IMR-90 (cell line): Measurements from ENCODE around the gene RSRC1. TPM values are rescaled to one million over a fixed set of nuclear protein-coding genes. Genes with fewer than 3 reads are reported as not detected.

ENCODE experiments used
- ATAC-seq: fragments of 200-7000 bp; cut with Tn5 transposase; 2 replicates; pipeline ENCODE4 v1.9.1; 2020; ENCODE audit warnings: low read depth, mild to moderate bottlenecking, moderate library complexity
- BruUV-seq: library from RNA; stranded (reverse); fragments of 400-500 nt; replicated peaks from 2 replicates; lab custom pipeline; 2021; lab: Mats Ljungman, UMichigan
- CTCF ChIA-PET: fragments of 300-600 bp; formaldehyde crosslinking; extraction: SDS; loops from one replicate; lab custom pipeline; 2021; ENCODE audit warnings: antibody characterized with exemption; lab: Yijun Ruan, JAX
- POLR2A ChIA-PET: fragments of 300-600 bp; sonication (Branson Sonifier 250); formaldehyde crosslinking; loops from one replicate; lab custom pipeline; 2022; ENCODE audit warnings: antibody characterized with exemption; ENCODE audit not compliant: unreplicated experiment; lab: Charles Lee
- DNase-seq: peaks from one replicate; pipeline ENCODE4 v3.0.0; 2013
- H2AFZ ChIP-seq: replicated peaks from 2 replicates; pipeline ENCODE3; 2013; ENCODE audit warnings: low read length, mild to moderate bottlenecking; ENCODE audit not compliant: poor library complexity
- H2AK5ac ChIP-seq: 2 replicates; pipeline ENCODE4 v1.6.1; 2013; ENCODE audit warnings: low read depth, low read length, inconsistent platforms
- H2AK9ac ChIP-seq: replicated peaks from 2 replicates; pipeline ENCODE3; 2013; ENCODE audit warnings: mild to moderate bottlenecking, low read depth, low read length, moderate library complexity; ENCODE audit not compliant: poor library complexity
- H2BK120ac ChIP-seq: 2 replicates; pipeline ENCODE4 v1.6.1; 2013; ENCODE audit warnings: low read depth, low read length, inconsistent platforms
- H2BK15ac ChIP-seq: 3 replicates; pipeline ENCODE4 v1.6.1; 2013; ENCODE audit warnings: low read depth, low read length, inconsistent platforms
- H2BK20ac ChIP-seq: 2 replicates; pipeline ENCODE4 v1.6.1; 2013; ENCODE audit warnings: low read depth, mild to moderate bottlenecking, inconsistent platforms, low read length, moderate library complexity
- H2BK5ac ChIP-seq: 2 replicates; pipeline ENCODE4 v1.6.1; 2013; ENCODE audit warnings: mild to moderate bottlenecking, low read depth, low read length, inconsistent platforms; ENCODE audit not compliant: poor library complexity, severe bottlenecking
- H3K14ac ChIP-seq: replicated peaks from 2 replicates; pipeline ENCODE4 v1.6.1; 2013; ENCODE audit warnings: low read depth, low read length, inconsistent platforms
- H3K18ac ChIP-seq: 2 replicates; pipeline ENCODE4 v1.6.1; 2013; ENCODE audit warnings: low read depth, low read length, control low read depth
- H3K23ac ChIP-seq: 2 replicates; pipeline ENCODE4 v1.6.1; 2013; ENCODE audit warnings: low read depth, low read length, inconsistent platforms
- H3K27ac ChIP-seq: 2 replicates; pipeline ENCODE4 v1.5.1; 2013; ENCODE audit warnings: mild to moderate bottlenecking, control low read depth, low read length; ENCODE audit not compliant: insufficient read depth
- H3K27me3 ChIP-seq: 2 replicates; pipeline ENCODE4 v1.6.1; 2013; ENCODE audit warnings: low read length; ENCODE audit not compliant: control insufficient read depth, insufficient read depth
- H3K36me3 ChIP-seq: 2 replicates; pipeline ENCODE4 v1.6.1; 2013; ENCODE audit warnings: low read length, mixed read lengths; ENCODE audit not compliant: control insufficient read depth, insufficient read depth
- H3K4ac ChIP-seq: 2 replicates; pipeline ENCODE4 v1.6.1; 2013; ENCODE audit warnings: low read depth, low read length, inconsistent platforms
- H3K4me1 ChIP-seq: 2 replicates; pipeline ENCODE4 v1.6.1; 2013; ENCODE audit warnings: low read length, mixed read lengths; ENCODE audit not compliant: control insufficient read depth, insufficient read depth
- H3K4me2 ChIP-seq: 2 replicates; pipeline ENCODE4 v1.6.1; 2013; ENCODE audit warnings: low read depth, mild to moderate bottlenecking, control low read depth, low read length, moderate library complexity
- H3K4me3 ChIP-seq: 2 replicates; pipeline ENCODE4 v1.5.1; 2013; ENCODE audit warnings: low read depth, mild to moderate bottlenecking, control low read depth, low read length, moderate library complexity; ENCODE audit not compliant: insufficient read depth
- H3K56ac ChIP-seq: 2 replicates; pipeline ENCODE4 v1.6.1; 2013; ENCODE audit warnings: low read length, inconsistent platforms; ENCODE audit not compliant: insufficient read depth; ENCODE audit errors: extremely low read depth
- H3K79me1 ChIP-seq, 2 experiments: 2 replicates each; pipeline ENCODE4 v1.6.1; 2013; ENCODE audit warnings: low read length in 2 of 2, inconsistent platforms in 1 of 2, low read depth in 1 of 2
- H3K9ac ChIP-seq: 2 replicates; pipeline ENCODE4 v1.6.1; 2013; ENCODE audit warnings: low read depth, low read length, control low read depth
- H3K9me1 ChIP-seq: 2 replicates; pipeline ENCODE4 v1.6.1; 2013; ENCODE audit warnings: low read length, inconsistent platforms; ENCODE audit not compliant: insufficient read depth
- H3K9me3 ChIP-seq: 2 replicates; pipeline ENCODE4 v1.6.1; 2013; ENCODE audit warnings: low read length; ENCODE audit not compliant: control insufficient read depth, insufficient read depth
- H4K20me1 ChIP-seq: 2 replicates; pipeline ENCODE4 v1.6.1; 2013; ENCODE audit warnings: low read length, inconsistent platforms; ENCODE audit not compliant: insufficient read depth
- H4K5ac ChIP-seq: 2 replicates; pipeline ENCODE4 v1.6.1; 2013; ENCODE audit warnings: mild to moderate bottlenecking, low read depth, low read length, control low read depth
- H4K8ac ChIP-seq, 2 experiments: 2 replicates each; pipeline ENCODE4 v1.6.1; 2013; ENCODE audit warnings: low read depth in 2 of 2, low read length in 2 of 2, control low read depth in 1 of 2, inconsistent platforms in 1 of 2
- H4K91ac ChIP-seq: 2 replicates; pipeline ENCODE4 v1.6.1; 2013; ENCODE audit warnings: low read depth, low read length, inconsistent platforms; ENCODE audit not compliant: insufficient read depth
- CEBPB ChIP-seq: IDR thresholded peaks from 2 replicates; pipeline ENCODE4 v1.6.1; 2012; ENCODE audit warnings: low read depth, low read length, improper control_type of control experiment
- CHD1 ChIP-seq: IDR thresholded peaks from 2 replicates; pipeline ENCODE4 v1.6.1; 2012; ENCODE audit warnings: low read depth, low read length, improper control_type of control experiment
- CTCF ChIP-seq: conservative IDR thresholded peaks from 2 replicates; pipeline ENCODE4 v1.5.1; 2012; ENCODE audit warnings: mild to moderate bottlenecking, low read depth, low read length, improper control_type of control experiment
- ELK1 ChIP-seq: fragments of 150-350 bp; IDR thresholded peaks from 2 replicates; pipeline ENCODE4 v1.6.1; 2016; ENCODE audit warnings: low read depth, mild to moderate bottlenecking, low read length, moderate library complexity, borderline replicate concordance
- FOS ChIP-seq: fragments of 150-350 bp; IDR thresholded peaks from 2 replicates; pipeline ENCODE4 v1.6.1; 2016; ENCODE audit warnings: low read depth, low read length
- POLR2A ChIP-seq: IDR thresholded peaks from 2 replicates; pipeline ENCODE4 v1.6.1; 2012; ENCODE audit warnings: mild to moderate bottlenecking, low read depth, low read length
- WGBS, 2 experiments: methylation state at CpG; one replicate each; pipeline versions ENCODE4 v1.1.5 to v1.1.7; 2013; ENCODE audit warnings: missing lambda C conversion rate in 2 of 2; ENCODE audit not compliant: insufficient read length in 1 of 2; ENCODE audit errors: extremely low coverage in 2 of 2; 5-methylcytosine and 5-hydroxymethylcytosine counted together
- dilution Hi-C: fragments of 300-500 bp; cut with HindIII; formaldehyde crosslinking; loops from one replicate; pipeline ENCODE4 v1.14.3; 2018; ENCODE audit warnings: low sequenced_read_pairs; ENCODE audit not compliant: unreplicated experiment
- in situ Hi-C: fragments of 300-500 bp; cut with MboI; formaldehyde crosslinking; loops from 3 replicates; pipeline ENCODE4 v1.14.3; 2019; ENCODE audit warnings: low sequenced_read_pairs, inconsistent platforms, mixed read lengths
- intact Hi-C: fragments of 100-400 bp; cut with micrococcal nuclease; formaldehyde crosslinking; loops from 2 replicates; pipeline ENCODE4 v1.10.0; 2022
- polyA plus RNA-seq, 3 experiments: library from polyadenylated mRNA; depleted of rRNA; stranded (reverse); fragments of >200 nt; gene quantifications; 2 replicates each; pipeline ENCODE4 v1.2.3, GENCODE V29; 2012; ENCODE audit warnings: low replicate concordance in 1 of 3
- total RNA-seq: library from RNA; depleted of rRNA; stranded (reverse); fragments of >200 nt; gene quantifications from 2 replicates; pipeline ENCODE4 v1.2.3, GENCODE V29; 2012

The RSRC1 gene
- total and polyA plus RNA-seq, 2 of the 4 experiments (the other 2 are of a cell fraction), result 3.8 to 41.8 TPM

GRCh38 chr3:158465074-158465473 lies 355.2 kb downstream of the RSRC1 start:
- no peak overlapping the region for H3K9ac ChIP-seq
- no peak for TF ChIP-seq CEBPB
- no peak for TF ChIP-seq CHD1
- no peak for TF ChIP-seq FOS
- TF ChIP-seq CTCF, result no peak
- TF ChIP-seq ELK1, result no peak
- TF ChIP-seq POLR2A, result no peak

More at GRCh38 chr3:158465074-158465473, 355.2 kb downstream of the RSRC1 start:
- Histone ChIP-seq H2AFZ (no peak overlapping the region), H3K4me1 (no peaks in the 10 kb centered on the region), H3K4ac (no peak overlapping the region), H3K23ac (no peak overlapping the region), H3K4me2 (no peak overlapping the region), H3K79me1 (no peaks in the 10 kb centered on the region), H4K5ac (no peak overlapping the region), H4K91ac (no peak overlapping the region), H3K27me3 (no peaks in the 10 kb centered on the region), H2BK120ac (no peak overlapping the region), H3K9me3 (no peaks in the 10 kb centered on the region), H3K9me1 (no peaks in the 10 kb centered on the region), H4K8ac (no peak overlapping the region), H3K27ac (no peak overlapping the region), H2BK5ac (no peak overlapping the region), H2BK20ac (no peak overlapping the region), H3K4me3 (no peak overlapping the region), H3K18ac (no peak overlapping the region), H2BK15ac (no peak overlapping the region), H3K56ac (no peak overlapping the region), H3K36me3 (no peaks in the 10 kb centered on the region), H4K20me1 (no peaks in the 10 kb centered on the region), H2AK5ac (no peak overlapping the region), H3K14ac (no peak overlapping the region), H2AK9ac (no peak overlapping the region)
- in situ Hi-C loops, result no loop called here
- ChIA-PET POLR2A (no interaction called here), CTCF (no interaction called here)
- WGBS, 2 experiments, result no CpG with 5 or more reads among the region's 3 CpGs
- ATAC-seq (no peak), DNase-seq (no peak)
- dilution Hi-C loops, result no loop called here
- BruUV-seq, result no TSS peak
- intact Hi-C loops, result no loop called here
